ENCODE results near the gene PRR12. TPM values are rescaled to one million over a fixed set of nuclear protein-coding genes. Genes with fewer than 3 reads are reported as not detected.

Gene PRR12
- total and polyA plus RNA-seq, 4 donors: 0.86 to 3.5 (median 2.8) TPM

DNA sequence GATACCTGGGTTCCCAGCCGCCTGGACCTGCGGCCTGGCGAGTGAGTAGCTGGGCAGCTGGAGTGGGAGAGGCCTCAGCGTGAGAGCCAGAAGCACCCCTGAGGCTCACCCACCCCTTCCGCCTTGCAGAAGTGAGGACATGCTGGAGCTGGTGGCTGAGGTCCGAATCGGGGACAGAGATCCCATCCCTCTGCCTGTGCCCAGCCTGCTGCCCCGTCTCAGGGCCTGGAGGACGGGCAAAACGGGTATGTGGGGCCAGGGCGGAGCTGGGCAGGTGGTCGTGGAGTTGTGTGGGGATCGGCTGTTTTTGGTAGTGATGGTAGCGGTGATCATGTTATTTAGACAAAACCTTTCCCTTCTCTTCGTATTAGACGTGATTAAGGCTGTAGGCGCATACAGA lies 55.6 kb downstream of the PRR12 start (continued):
- TF ChIP-seq, protein P1, sequence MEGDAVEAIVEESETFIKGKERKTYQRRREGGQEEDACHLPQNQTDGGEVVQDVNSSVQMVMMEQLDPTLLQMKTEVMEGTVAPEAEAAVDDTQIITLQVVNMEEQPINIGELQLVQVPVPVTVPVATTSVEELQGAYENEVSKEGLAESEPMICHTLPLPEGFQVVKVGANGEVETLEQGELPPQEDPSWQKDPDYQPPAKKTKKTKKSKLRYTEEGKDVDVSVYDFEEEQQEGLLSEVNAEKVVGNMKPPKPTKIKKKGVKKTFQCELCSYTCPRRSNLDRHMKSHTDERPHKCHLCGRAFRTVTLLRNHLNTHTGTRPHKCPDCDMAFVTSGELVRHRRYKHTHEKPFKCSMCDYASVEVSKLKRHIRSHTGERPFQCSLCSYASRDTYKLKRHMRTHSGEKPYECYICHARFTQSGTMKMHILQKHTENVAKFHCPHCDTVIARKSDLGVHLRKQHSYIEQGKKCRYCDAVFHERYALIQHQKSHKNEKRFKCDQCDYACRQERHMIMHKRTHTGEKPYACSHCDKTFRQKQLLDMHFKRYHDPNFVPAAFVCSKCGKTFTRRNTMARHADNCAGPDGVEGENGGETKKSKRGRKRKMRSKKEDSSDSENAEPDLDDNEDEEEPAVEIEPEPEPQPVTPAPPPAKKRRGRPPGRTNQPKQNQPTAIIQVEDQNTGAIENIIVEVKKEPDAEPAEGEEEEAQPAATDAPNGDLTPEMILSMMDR (IDR thresholded peaks at IDR 0.05; ENCODE audit: low read depth, low read length, missing input control): no peak
- no peak for TF ChIP-seq JUND (IDR thresholded peaks at IDR 0.05)
- no peak for TF ChIP-seq GABPA (IDR thresholded peaks at IDR 0.05 in 1 of 2, conservative IDR thresholded peaks at IDR 0.05 in 1 of 2)
- no peak for TF ChIP-seq FOXA1 (IDR thresholded peaks at IDR 0.05)

DNA sequence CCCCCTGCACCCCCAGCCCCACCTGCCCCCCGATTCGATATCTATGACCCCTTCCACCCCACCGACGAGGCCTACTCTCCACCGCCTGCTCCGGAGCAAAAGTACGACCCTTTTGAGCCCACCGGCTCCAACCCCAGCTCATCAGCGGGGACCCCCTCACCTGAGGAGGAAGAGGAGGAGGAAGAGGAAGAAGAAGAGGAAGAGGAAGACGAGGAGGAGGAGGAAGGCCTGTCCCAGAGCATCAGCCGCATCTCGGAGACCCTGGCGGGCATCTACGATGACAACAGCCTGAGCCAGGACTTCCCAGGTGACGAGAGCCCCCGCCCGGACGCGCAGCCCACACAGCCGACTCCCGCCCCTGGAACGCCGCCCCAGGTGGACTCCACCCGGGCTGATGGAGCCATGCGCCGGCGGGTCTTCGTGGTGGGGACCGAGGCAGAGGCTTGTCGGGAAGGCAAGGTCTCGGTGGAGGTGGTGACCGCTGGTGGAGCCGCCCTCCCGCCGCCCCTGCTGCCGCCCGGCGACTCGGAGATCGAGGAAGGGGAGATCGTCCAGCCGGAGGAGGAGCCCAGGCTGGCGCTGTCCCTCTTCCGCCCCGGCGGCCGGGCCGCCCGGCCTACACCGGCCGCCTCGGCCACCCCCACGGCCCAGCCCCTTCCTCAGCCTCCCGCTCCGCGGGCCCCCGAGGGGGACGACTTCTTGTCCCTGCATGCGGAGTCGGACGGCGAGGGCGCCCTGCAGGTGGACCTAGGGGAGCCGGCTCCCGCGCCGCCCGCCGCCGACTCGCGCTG lies 60.2 kb downstream of the PRR12 start:
- no peak overlapping the region for H3K27ac ChIP-seq (ENCODE audit: low read depth in 1 of 2, low read length in 2 of 2)

DNA sequence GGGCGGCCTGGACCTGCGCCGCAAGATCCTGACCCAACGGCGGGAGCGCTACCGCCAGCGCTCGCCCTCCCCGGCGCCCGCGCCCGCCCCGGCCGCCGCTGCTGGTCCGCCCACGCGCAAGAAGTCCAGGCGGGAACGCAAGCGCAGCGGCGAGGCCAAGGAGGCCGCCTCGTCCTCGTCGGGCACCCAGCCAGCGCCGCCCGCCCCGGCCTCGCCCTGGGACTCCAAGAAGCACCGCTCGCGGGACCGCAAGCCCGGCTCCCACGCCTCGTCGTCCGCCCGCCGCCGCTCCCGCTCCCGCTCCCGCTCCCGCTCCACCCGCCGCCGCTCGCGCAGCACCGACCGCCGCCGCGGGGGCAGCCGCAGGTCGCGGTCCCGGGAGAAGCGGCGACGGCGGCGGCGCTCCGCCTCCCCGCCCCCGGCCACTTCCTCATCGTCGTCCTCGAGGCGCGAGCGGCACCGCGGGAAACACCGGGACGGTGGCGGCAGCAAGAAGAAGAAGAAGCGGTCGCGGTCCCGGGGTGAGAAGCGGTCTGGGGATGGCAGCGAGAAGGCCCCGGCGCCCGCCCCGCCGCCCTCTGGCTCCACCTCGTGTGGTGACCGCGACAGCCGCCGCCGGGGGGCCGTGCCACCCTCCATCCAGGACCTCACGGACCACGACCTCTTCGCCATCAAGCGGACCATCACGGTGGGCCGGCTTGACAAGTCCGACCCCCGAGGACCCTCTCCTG lies 61.0 kb downstream of the PRR12 start:
- H3K36me3 ChIP-seq (ENCODE audit: control insufficient read depth in 4 of 4, insufficient read depth in 3 of 4, low read depth in 1 of 4, low read length in 3 of 4): peaks cover 24 to 66% (median 42%) of the 10 kb centered on the region in 4 donors
- no peak overlapping the region for H3K27ac ChIP-seq (ENCODE audit: low read depth in 1 of 2, low read length in 2 of 2)
- peaks cover 0 to 2% (median 0%) of the 10 kb centered on the region in 4 donors for H3K4me1 ChIP-seq (ENCODE audit: control insufficient read depth in 4 of 4, insufficient read depth in 4 of 4, low read length in 3 of 4)
- H3K9me3 ChIP-seq (ENCODE audit: control insufficient read depth in 4 of 4, low read length in 3 of 4): no peaks in the 10 kb centered on the region
- H3K27me3 ChIP-seq (ENCODE audit: control insufficient read depth in 4 of 4, insufficient read depth in 4 of 4, low read length in 3 of 4): no peaks in the 10 kb centered on the region
- no peak overlapping the region for H3K9ac ChIP-seq (ENCODE audit: low read depth in 1 of 2, low read length in 2 of 2)
- no peak for DNase-seq (ENCODE audit: low spot score)
- no peak for TF ChIP-seq EGR1 (IDR thresholded peaks at IDR 0.05; ENCODE audit: low read depth in 2 of 2)
- no peak for TF ChIP-seq RXRA (IDR thresholded peaks at IDR 0.05)
- H3K4me3 ChIP-seq (ENCODE audit: low read depth in 1 of 3, low read length in 3 of 3): no peak overlapping the region
- WGBS: 97% methylated on average over 110 of the region's 110 CpGs

More for the DNA sequence above, 60.2 kb downstream of the PRR12 start:
- H3K9ac ChIP-seq (ENCODE audit: low read depth in 1 of 2, low read length in 2 of 2): no peak overlapping the region
- H3K27me3 ChIP-seq (ENCODE audit: control insufficient read depth in 4 of 4, insufficient read depth in 4 of 4, low read length in 3 of 4): no peaks in the 10 kb centered on the region
- DNase-seq (ENCODE audit: low spot score): no peak
- no peak for TF ChIP-seq GABPA (IDR thresholded peaks at IDR 0.05 in 1 of 2, conservative IDR thresholded peaks at IDR 0.05 in 1 of 2)
- H3K4me1 ChIP-seq (ENCODE audit: control insufficient read depth in 4 of 4, insufficient read depth in 4 of 4, low read length in 3 of 4): peaks cover 0 to 2% (median 0%) of the 10 kb centered on the region in 4 donors
- WGBS: 98% methylated on average over 72 of the region's 72 CpGs
- no peaks in the 10 kb centered on the region for H3K9me3 ChIP-seq (ENCODE audit: control insufficient read depth in 4 of 4, low read length in 3 of 4)
- peaks cover 21 to 65% (median 46%) of the 10 kb centered on the region in 4 donors for H3K36me3 ChIP-seq (ENCODE audit: control insufficient read depth in 4 of 4, insufficient read depth in 3 of 4, low read depth in 1 of 4, low read length in 3 of 4)
- no peak overlapping the region for H3K4me3 ChIP-seq (ENCODE audit: low read depth in 1 of 3, low read length in 3 of 3)

DNA sequence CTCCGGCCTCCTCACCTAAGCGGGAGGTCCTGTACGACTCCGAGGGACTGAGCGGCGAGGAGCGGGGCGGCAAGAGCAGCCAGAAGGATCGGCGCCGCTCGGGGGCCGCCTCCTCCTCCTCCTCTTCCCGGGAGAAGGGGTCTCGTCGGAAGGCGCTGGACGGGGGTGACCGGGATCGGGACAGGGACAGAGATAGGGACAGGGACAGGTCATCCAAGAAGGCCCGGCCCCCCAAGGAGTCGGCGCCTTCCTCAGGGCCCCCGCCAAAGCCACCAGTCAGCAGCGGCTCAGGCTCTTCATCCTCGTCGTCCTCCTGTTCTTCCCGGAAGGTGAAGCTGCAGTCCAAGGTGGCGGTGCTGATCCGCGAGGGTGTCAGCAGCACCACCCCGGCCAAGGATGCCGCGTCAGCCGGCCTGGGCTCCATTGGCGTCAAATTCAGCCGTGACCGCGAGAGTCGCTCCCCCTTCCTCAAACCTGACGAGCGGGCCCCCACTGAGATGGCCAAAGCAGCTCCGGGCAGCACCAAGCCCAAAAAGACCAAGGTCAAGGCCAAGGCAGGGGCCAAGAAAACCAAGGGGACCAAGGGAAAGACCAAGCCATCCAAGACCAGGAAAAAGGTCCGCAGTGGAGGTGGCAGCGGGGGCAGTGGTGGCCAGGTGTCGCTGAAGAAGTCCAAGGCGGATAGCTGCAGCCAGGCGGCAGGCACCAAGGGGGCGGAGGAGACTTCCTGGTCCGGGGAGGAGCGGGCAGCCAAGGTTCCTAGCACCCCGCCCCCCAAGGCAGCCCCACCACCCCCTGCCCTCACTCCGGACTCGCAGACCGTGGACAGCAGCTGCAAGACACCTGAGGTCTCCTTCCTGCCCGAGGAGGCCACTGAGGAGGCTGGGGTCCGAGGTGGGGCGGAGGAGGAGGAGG lies 61.8 kb downstream of the PRR12 start:
- 97% methylated on average over 58 of the region's 58 CpGs for WGBS
- Histone ChIP-seq H3K4me3 (ENCODE audit: low read depth in 1 of 3, low read length in 3 of 3) (no peak overlapping the region), H3K9me3 (ENCODE audit: control insufficient read depth in 4 of 4, low read length in 3 of 4) (no peaks in the 10 kb centered on the region), H3K9ac (ENCODE audit: low read depth in 1 of 2, low read length in 2 of 2) (no peak overlapping the region), H3K4me1 (ENCODE audit: control insufficient read depth in 4 of 4, insufficient read depth in 4 of 4, low read length in 3 of 4) (no peaks in the 10 kb centered on the region), H3K36me3 (ENCODE audit: control insufficient read depth in 4 of 4, insufficient read depth in 3 of 4, low read depth in 1 of 4, low read length in 3 of 4) (peaks cover 26 to 72% (median 42%) of the 10 kb centered on the region in 4 donors), H3K27ac (ENCODE audit: low read depth in 1 of 2, low read length in 2 of 2) (no peak overlapping the region), H3K27me3 (ENCODE audit: control insufficient read depth in 4 of 4, insufficient read depth in 4 of 4, low read length in 3 of 4) (no peaks in the 10 kb centered on the region)
- no peak for DNase-seq (ENCODE audit: low spot score)
- TF ChIP-seq, protein P2, sequence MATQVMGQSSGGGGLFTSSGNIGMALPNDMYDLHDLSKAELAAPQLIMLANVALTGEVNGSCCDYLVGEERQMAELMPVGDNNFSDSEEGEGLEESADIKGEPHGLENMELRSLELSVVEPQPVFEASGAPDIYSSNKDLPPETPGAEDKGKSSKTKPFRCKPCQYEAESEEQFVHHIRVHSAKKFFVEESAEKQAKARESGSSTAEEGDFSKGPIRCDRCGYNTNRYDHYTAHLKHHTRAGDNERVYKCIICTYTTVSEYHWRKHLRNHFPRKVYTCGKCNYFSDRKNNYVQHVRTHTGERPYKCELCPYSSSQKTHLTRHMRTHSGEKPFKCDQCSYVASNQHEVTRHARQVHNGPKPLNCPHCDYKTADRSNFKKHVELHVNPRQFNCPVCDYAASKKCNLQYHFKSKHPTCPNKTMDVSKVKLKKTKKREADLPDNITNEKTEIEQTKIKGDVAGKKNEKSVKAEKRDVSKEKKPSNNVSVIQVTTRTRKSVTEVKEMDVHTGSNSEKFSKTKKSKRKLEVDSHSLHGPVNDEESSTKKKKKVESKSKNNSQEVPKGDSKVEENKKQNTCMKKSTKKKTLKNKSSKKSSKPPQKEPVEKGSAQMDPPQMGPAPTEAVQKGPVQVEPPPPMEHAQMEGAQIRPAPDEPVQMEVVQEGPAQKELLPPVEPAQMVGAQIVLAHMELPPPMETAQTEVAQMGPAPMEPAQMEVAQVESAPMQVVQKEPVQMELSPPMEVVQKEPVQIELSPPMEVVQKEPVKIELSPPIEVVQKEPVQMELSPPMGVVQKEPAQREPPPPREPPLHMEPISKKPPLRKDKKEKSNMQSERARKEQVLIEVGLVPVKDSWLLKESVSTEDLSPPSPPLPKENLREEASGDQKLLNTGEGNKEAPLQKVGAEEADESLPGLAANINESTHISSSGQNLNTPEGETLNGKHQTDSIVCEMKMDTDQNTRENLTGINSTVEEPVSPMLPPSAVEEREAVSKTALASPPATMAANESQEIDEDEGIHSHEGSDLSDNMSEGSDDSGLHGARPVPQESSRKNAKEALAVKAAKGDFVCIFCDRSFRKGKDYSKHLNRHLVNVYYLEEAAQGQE (IDR thresholded peaks at IDR 0.05): no peak
- no peak for TF ChIP-seq NR2F2 (IDR thresholded peaks at IDR 0.05)
- TF ChIP-seq, protein P3, sequence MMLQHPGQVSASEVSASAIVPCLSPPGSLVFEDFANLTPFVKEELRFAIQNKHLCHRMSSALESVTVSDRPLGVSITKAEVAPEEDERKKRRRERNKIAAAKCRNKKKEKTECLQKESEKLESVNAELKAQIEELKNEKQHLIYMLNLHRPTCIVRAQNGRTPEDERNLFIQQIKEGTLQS (IDR thresholded peaks at IDR 0.05): no peak
- no peak for TF ChIP-seq RAD21 (IDR thresholded peaks at IDR 0.05)
- no peak for TF ChIP-seq YY1 (IDR thresholded peaks at IDR 0.05)
- no peak for TF ChIP-seq SP1 (IDR thresholded peaks at IDR 0.05)
- TF ChIP-seq HNF4A (conservative IDR thresholded peaks at IDR 0.05): no peak
- no peak for TF ChIP-seq EGR1 (IDR thresholded peaks at IDR 0.05; ENCODE audit: low read depth in 2 of 2)
- no peak for TF ChIP-seq TAF1 (conservative IDR thresholded peaks at IDR 0.05)
- TF ChIP-seq, protein P4, sequence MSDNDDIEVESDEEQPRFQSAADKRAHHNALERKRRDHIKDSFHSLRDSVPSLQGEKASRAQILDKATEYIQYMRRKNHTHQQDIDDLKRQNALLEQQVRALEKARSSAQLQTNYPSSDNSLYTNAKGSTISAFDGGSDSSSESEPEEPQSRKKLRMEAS (IDR thresholded peaks at IDR 0.05): no peak
- no peak for TF ChIP-seq JUND (IDR thresholded peaks at IDR 0.05)

Measured in liver (tissue), 9 donors.